ENCODE results near the gene SLC35G2. TPM values are rescaled to one million over a fixed set of nuclear protein-coding genes. Genes with fewer than 3 reads are reported as not detected.
"Not testable (repeated sequence)": the region's sequence is repeated elsewhere in the genome, so short reads cannot be mapped to it uniquely, and the experiment has no call there.

Gene SLC35G2
- total and polyA plus RNA-seq, 3 experiments from 2014 or later: 0.35 to 3.3 (median 2.7) TPM

DNA sequence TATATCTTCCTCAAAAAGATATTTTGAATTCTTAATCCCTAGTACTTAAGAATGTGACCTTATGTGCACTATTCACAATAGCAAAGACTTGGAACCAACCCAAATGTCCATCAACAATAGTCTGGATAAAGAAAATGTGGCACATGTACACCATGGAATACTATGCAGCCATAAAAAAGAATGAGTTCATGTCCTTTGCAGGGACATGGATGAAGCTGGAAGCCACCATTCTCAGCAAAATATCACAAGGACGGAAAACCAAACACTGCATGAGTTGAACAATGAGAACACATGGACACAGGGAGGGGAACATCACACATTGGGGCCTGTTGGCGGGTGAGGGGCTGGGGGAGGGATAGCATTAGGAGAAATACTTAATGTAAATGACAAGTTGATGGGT, 60.6 kb downstream of the SLC35G2 start:
- H3K36me3 ChIP-seq (ENCODE audit: insufficient read depth, low read length); H3K4me3 ChIP-seq (ENCODE audit: low read length); H3K9me3 Mint-ChIP-seq; H3K27me3 ChIP-seq (ENCODE audit: insufficient read depth, low read length, poor library complexity, severe bottlenecking); H3K36me3 Mint-ChIP-seq; H3K9me3 ChIP-seq (ENCODE audit: low read length); H3K4me3 Mint-ChIP-seq; H3K27ac ChIP-seq (ENCODE audit: low read depth, low read length); POLR2A ChIA-PET; H3K27me3 Mint-ChIP-seq; DNase-seq; CTCF ChIA-PET: not testable (repeated sequence)
- H3K4me1 ChIP-seq (ENCODE audit: insufficient read depth, low read length): peaks cover 50% of the 10 kb centered on the region
- Mint-ChIP-seq H3K27ac (peak overlapping the region in 1 of 8 donors; percentile 69), H3K4me1 (peaks cover 69 to 85% (median 82%) of the 10 kb centered on the region in 3 donors)

DNA sequence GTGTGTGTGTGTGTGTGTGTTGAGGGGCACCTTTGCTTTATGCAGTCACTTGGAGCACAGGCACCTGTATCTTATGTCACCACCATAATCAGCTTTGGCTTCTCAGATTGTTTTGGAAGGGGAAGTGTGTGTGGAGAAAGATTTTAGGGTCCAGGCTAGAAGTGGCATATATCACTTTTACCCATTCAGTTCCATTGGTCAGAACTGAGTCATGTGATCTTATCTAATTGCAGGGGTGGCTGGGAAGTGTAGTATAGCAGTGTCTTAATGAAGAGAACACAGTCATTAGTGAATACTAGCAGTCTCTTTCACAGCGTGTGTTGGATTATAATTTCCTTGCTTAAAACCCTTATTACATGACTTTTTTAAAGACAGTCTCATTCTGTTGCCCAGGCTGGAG, 63.6 kb downstream of the SLC35G2 start:
- CTCF ChIA-PET: interaction anchor here (1.8 kb wide), 1 partner anchor 21 kb away, joined by 5 read pairs; the partner anchor contains the start of gene NCK1
- peaks cover 0 to 2% (median 0%) of the 10 kb centered on the region in 5 donors for H3K9me3 Mint-ChIP-seq
- POLR2A ChIA-PET: no interaction called here
- peaks cover 66% of the 10 kb centered on the region for H3K4me1 ChIP-seq (ENCODE audit: insufficient read depth, low read length)
- no peak for DNase-seq
- peak overlapping the region in 3 of 7 donors; percentile 6 to 65 (median 7) for H3K4me3 Mint-ChIP-seq
- peaks cover 74 to 89% (median 88%) of the 10 kb centered on the region in 3 donors for H3K4me1 Mint-ChIP-seq
- H3K9me3 ChIP-seq (ENCODE audit: low read length): no peaks in the 10 kb centered on the region
- H3K27me3 Mint-ChIP-seq: peaks cover 0 to 1% of the 10 kb centered on the region in 2 donors
- H3K36me3 ChIP-seq (ENCODE audit: insufficient read depth, low read length): no peaks in the 10 kb centered on the region
- H3K4me3 ChIP-seq (ENCODE audit: low read length): no peak overlapping the region
- H3K27ac ChIP-seq (ENCODE audit: low read depth, low read length): no peak overlapping the region
- H3K27ac Mint-ChIP-seq: peak overlapping the region in 7 of 8 donors; percentile 1 to 87 (median 65)
- H3K36me3 Mint-ChIP-seq: peaks cover 0 to 7% (median 5%) of the 10 kb centered on the region in 3 donors
- no peaks in the 10 kb centered on the region for H3K27me3 ChIP-seq (ENCODE audit: insufficient read depth, low read length, poor library complexity, severe bottlenecking)

GRCh38 chr3:136883967-136884720, 65.2 kb downstream of the SLC35G2 start:
- ChIA-PET POLR2A (interaction anchor here (2.5 kb wide), 1 partner anchor 22 kb away, joined by 13 read pairs; the partner anchor contains the start of gene NCK1), CTCF (interaction anchor here (1.4 to 2.3 kb wide), 4 partner anchors 22 to 132 kb away, joined by 3 to 11 read pairs (median 5); partner anchors contain the start of genes IL20RB, NCK1 and STAG1)
- Mint-ChIP-seq H3K36me3 (peaks cover 1 to 11% (median 9%) of the 10 kb centered on the region in 3 donors), H3K4me3 (peak overlapping the region in 6 of 7 donors; percentile 4 to 63 (median 17)), H3K9me3 (peaks cover 0 to 2% (median 0%) of the 10 kb centered on the region in 5 donors), H3K27me3 (peaks cover 0 to 1% of the 10 kb centered on the region in 2 donors), H3K27ac (peak overlapping the region; percentile 2 to 89 (median 69)), H3K4me1 (peaks cover 77 to 88% (median 86%) of the 10 kb centered on the region in 3 donors)
- DNase-seq: no peak
- no peak overlapping the region for H3K4me3 ChIP-seq (ENCODE audit: low read length)
- H3K4me1 ChIP-seq (ENCODE audit: insufficient read depth, low read length): peaks cover 66% of the 10 kb centered on the region
- H3K9me3 ChIP-seq (ENCODE audit: low read length): no peaks in the 10 kb centered on the region
- no peaks in the 10 kb centered on the region for H3K36me3 ChIP-seq (ENCODE audit: insufficient read depth, low read length)
- H3K27ac ChIP-seq (ENCODE audit: low read depth, low read length): no peak overlapping the region
- no peaks in the 10 kb centered on the region for H3K27me3 ChIP-seq (ENCODE audit: insufficient read depth, low read length, poor library complexity, severe bottlenecking)

DNA sequence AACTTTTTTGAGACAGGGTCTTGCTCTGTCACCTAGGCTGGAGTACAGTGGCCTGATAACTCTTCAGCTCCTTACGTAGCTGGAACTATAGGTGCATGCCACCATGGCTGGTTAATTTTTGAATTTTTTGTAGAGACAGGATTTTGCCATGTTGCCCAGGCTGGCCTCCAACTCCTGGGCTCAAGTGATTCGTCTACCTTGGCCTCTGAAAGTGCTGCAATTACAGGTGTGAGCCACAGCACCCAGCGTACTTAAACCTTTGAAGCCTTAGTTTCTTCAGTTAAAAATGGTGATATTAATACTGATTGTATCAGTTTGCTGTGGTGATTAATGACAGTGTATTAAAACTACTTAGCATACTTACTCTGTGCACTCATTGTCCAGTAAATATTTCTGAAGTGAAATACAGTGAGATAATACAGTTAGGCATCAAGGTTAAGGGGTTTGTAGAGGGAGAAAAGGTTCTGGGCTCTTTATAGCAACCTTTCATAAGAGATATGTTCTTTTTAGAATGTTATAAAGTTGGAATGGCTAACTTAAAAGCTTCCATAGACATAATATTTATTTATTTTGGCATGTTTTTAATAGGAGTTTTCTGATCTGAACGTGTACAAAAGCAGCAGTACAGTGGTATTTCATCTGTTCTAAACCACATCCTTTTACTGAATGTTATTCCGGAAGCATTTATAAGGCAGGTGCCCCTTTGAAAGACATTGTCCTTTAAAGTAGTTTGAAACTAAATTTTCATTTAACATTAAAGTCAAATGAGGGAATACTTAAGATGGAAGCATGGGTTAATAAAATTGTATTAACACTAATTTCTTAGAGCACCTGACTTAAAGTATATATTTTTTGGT, 66.7 kb downstream of the SLC35G2 start:
- no peaks in the 10 kb centered on the region for H3K36me3 ChIP-seq (ENCODE audit: insufficient read depth, low read length)
- H3K27ac ChIP-seq (ENCODE audit: low read depth, low read length): no peak overlapping the region
- peak overlapping the region; percentile 35 to 78 (median 71) for H3K4me3 Mint-ChIP-seq
- H3K9me3 Mint-ChIP-seq: no peaks in the 10 kb centered on the region
- peaks cover 8 to 15% (median 13%) of the 10 kb centered on the region in 3 donors for H3K36me3 Mint-ChIP-seq
- peak in 2 of 5 donors; percentile 17 to 37 for DNase-seq
- no peaks in the 10 kb centered on the region for H3K9me3 ChIP-seq (ENCODE audit: low read length)
- no peaks in the 10 kb centered on the region for H3K27me3 ChIP-seq (ENCODE audit: insufficient read depth, low read length, poor library complexity, severe bottlenecking)
- H3K27ac Mint-ChIP-seq: peak overlapping the region; percentile 43 to 94 (median 78)
- H3K27me3 Mint-ChIP-seq: peaks cover 0 to 1% of the 10 kb centered on the region in 2 donors
- H3K4me3 ChIP-seq (ENCODE audit: low read length): peak overlapping the region; percentile 47
- H3K4me1 Mint-ChIP-seq: peaks cover 77 to 90% (median 85%) of the 10 kb centered on the region in 3 donors
- H3K4me1 ChIP-seq (ENCODE audit: insufficient read depth, low read length): peaks cover 65% of the 10 kb centered on the region
- POLR2A ChIA-PET: interaction anchor here (0.6 to 2.5 kb wide), 2 partner anchors 23 to 133 kb away, joined by 3 to 13 read pairs; partner anchors contain the start of gene NCK1
- CTCF ChIA-PET: interaction anchor here (1.4 to 2.3 kb wide), 4 partner anchors 23 to 133 kb away, joined by 3 to 11 read pairs (median 5); partner anchors contain the start of genes IL20RB, NCK1 and STAG1

GRCh38 chr3:136889947-136890346, 71.0 kb downstream of the SLC35G2 start:
- Mint-ChIP-seq H3K27ac (no peak overlapping the region), H3K9me3 (peaks cover 0 to 2% (median 0%) of the 10 kb centered on the region in 5 donors), H3K4me1 (peaks cover 80 to 88% (median 88%) of the 10 kb centered on the region in 3 donors), H3K27me3 (no peaks in the 10 kb centered on the region), H3K36me3 (peaks cover 20 to 33% (median 20%) of the 10 kb centered on the region in 3 donors), H3K4me3 (no peak overlapping the region)
- H3K27me3 ChIP-seq (ENCODE audit: insufficient read depth, low read length, poor library complexity, severe bottlenecking): no peaks in the 10 kb centered on the region
- no peak for DNase-seq
- no peaks in the 10 kb centered on the region for H3K9me3 ChIP-seq (ENCODE audit: low read length)
- ChIA-PET POLR2A (no interaction called here), CTCF (no interaction called here)
- peaks cover 4% of the 10 kb centered on the region for H3K36me3 ChIP-seq (ENCODE audit: insufficient read depth, low read length)
- peaks cover 49% of the 10 kb centered on the region for H3K4me1 ChIP-seq (ENCODE audit: insufficient read depth, low read length)
- no peak overlapping the region for H3K4me3 ChIP-seq (ENCODE audit: low read length)
- H3K27ac ChIP-seq (ENCODE audit: low read depth, low read length): no peak overlapping the region

GRCh38 chr3:136891934-136892855, 73.3 kb downstream of the SLC35G2 start:
- peak overlapping the region in 4 of 7 donors; percentile 9 to 29 (median 20) for H3K4me3 Mint-ChIP-seq
- no peaks in the 10 kb centered on the region for H3K27me3 ChIP-seq (ENCODE audit: insufficient read depth, low read length, poor library complexity, severe bottlenecking)
- no peak overlapping the region for H3K27ac ChIP-seq (ENCODE audit: low read depth, low read length)
- no peak for DNase-seq
- peaks cover 20 to 38% (median 26%) of the 10 kb centered on the region in 3 donors for H3K36me3 Mint-ChIP-seq
- CTCF ChIA-PET: no interaction called here
- peak overlapping the region in 5 of 8 donors; percentile 29 to 86 (median 68) for H3K27ac Mint-ChIP-seq
- H3K4me1 Mint-ChIP-seq: peaks cover 66 to 84% (median 79%) of the 10 kb centered on the region in 3 donors
- H3K4me3 ChIP-seq (ENCODE audit: low read length): no peak overlapping the region
- H3K9me3 Mint-ChIP-seq: peaks cover 0 to 2% (median 0%) of the 10 kb centered on the region in 5 donors
- H3K36me3 ChIP-seq (ENCODE audit: insufficient read depth, low read length): peaks cover 4% of the 10 kb centered on the region
- no peaks in the 10 kb centered on the region for H3K9me3 ChIP-seq (ENCODE audit: low read length)
- POLR2A ChIA-PET: no interaction called here
- no peaks in the 10 kb centered on the region for H3K27me3 Mint-ChIP-seq
- peaks cover 31% of the 10 kb centered on the region for H3K4me1 ChIP-seq (ENCODE audit: insufficient read depth, low read length)

- peaks cover 4% of the 10 kb centered on the region for H3K36me3 ChIP-seq (ENCODE audit: insufficient read depth, low read length)
- ChIA-PET CTCF (no interaction called here), POLR2A (no interaction called here)
- Mint-ChIP-seq H3K27ac (peak overlapping the region in 5 of 8 donors; percentile 10 to 48 (median 28)), H3K27me3 (no peaks in the 10 kb centered on the region), H3K4me1 (peaks cover 63 to 82% (median 80%) of the 10 kb centered on the region in 3 donors), H3K9me3 (peaks cover 0 to 2% (median 0%) of the 10 kb centered on the region in 5 donors), H3K36me3 (peaks cover 19 to 37% (median 26%) of the 10 kb centered on the region in 3 donors), H3K4me3 (peak overlapping the region in 4 of 7 donors; percentile 18 to 46 (median 24))
- H3K27me3 ChIP-seq (ENCODE audit: insufficient read depth, low read length, poor library complexity, severe bottlenecking): no peaks in the 10 kb centered on the region
- no peaks in the 10 kb centered on the region for H3K9me3 ChIP-seq (ENCODE audit: low read length)
- no peak overlapping the region for H3K27ac ChIP-seq (ENCODE audit: low read depth, low read length)
- no peak for DNase-seq
- H3K4me1 ChIP-seq (ENCODE audit: insufficient read depth, low read length): peaks cover 45% of the 10 kb centered on the region
- no peak overlapping the region for H3K4me3 ChIP-seq (ENCODE audit: low read length)
These were observed 75.0 kb downstream of the SLC35G2 start for GRCh38 chr3:136893848-136894443.
